HEK293 (cell line): ENCODE data around the gene ERCC2.

Experiments used
- CTCF ChIA-PET: fragments of 350-600 bp; formaldehyde crosslinking; extraction: SDS; loops from one replicate; lab custom pipeline; 2021; ENCODE audit warnings: antibody characterized with exemption; lab: Yijun Ruan, JAX
- POLR2A ChIA-PET: fragments of 300-600 bp; formaldehyde crosslinking; extraction: SDS; loops from one replicate; lab custom pipeline; 2020; ENCODE audit warnings: antibody characterized with exemption, inconsistent platforms; lab: Yijun Ruan, JAX
- H3K27ac ChIP-seq: fragments of 200-500 bp; sonication (Bioruptor generic); 2 replicates; pipeline ENCODE4 v1.5.1; 2014; ENCODE audit warnings: low read depth, low read length, control low read depth, inconsistent platforms; ENCODE audit errors: extremely low read depth
- H3K36me3 ChIP-seq, 2 experiments: fragments of 200-500 bp in 1 of 2; sonication (Bioruptor generic) in 1 of 2; 1 replicate in 1 of 2; 2 replicates in 1 of 2; pipeline ENCODE4 v1.5.1; 2014 to 2017; ENCODE audit warnings: inconsistent platforms in 2 of 2, low read length in 2 of 2; ENCODE audit not compliant: control insufficient read depth in 2 of 2, insufficient read depth in 1 of 2
- H3K4me1 ChIP-seq: fragments of 200-500 bp; sonication (Bioruptor generic); 2 replicates; pipeline ENCODE4 v1.5.1; 2014; ENCODE audit warnings: mild to moderate bottlenecking, low read length, inconsistent platforms; ENCODE audit not compliant: control insufficient read depth, insufficient read depth
- H3K4me3 ChIP-seq: 2 replicates; pipeline ENCODE4 v1.5.1; 2011; ENCODE audit warnings: low read depth, mild to moderate bottlenecking, control low read depth, low read length, moderate library complexity
- H3K9me3 ChIP-seq: fragments of 200-500 bp; sonication (Bioruptor generic); 2 replicates; pipeline ENCODE4 v1.5.1; 2014; ENCODE audit warnings: low read depth, low read length, inconsistent platforms; ENCODE audit not compliant: control insufficient read depth, insufficient read depth
- KLF1 ChIP-seq: fragments of 450-650 bp; formaldehyde crosslinking; IDR thresholded peaks from 2 replicates; pipeline ENCODE4 v1.5.1; 2016; ENCODE audit warnings: missing biosample characterization, missing genetic modification characterization
- PRDM1 ChIP-seq: fragments of 450-650 bp; formaldehyde crosslinking; IDR thresholded peaks from 2 replicates; pipeline ENCODE4; 2016; ENCODE audit warnings: missing biosample characterization, missing genetic modification characterization
- REPIN1 ChIP-seq: fragments of 450-650 bp; formaldehyde crosslinking; IDR thresholded peaks from 2 replicates; pipeline ENCODE4 v1.5.1; 2017; ENCODE audit warnings: missing biosample characterization, missing genetic modification characterization, low read depth
- ZBTB7A ChIP-seq: fragments of 450-650 bp; formaldehyde crosslinking; IDR thresholded peaks from 2 replicates; pipeline ENCODE4 v1.5.1; 2016; ENCODE audit warnings: low read depth, missing biosample characterization, missing genetic modification characterization
- ZNF10 ChIP-seq: fragments of 450-650 bp; formaldehyde crosslinking; IDR thresholded peaks from 2 replicates; pipeline ENCODE4 v1.5.1; 2017; ENCODE audit warnings: missing biosample characterization, missing genetic modification characterization
- ZNF221 ChIP-seq: fragments of 450-650 bp; formaldehyde crosslinking; IDR thresholded peaks from 2 replicates; pipeline ENCODE4 v1.5.1; 2017; ENCODE audit warnings: missing biosample characterization, missing genetic modification characterization, borderline replicate concordance
- ZNF239 ChIP-seq: fragments of 450-650 bp; formaldehyde crosslinking; IDR thresholded peaks from 2 replicates; pipeline ENCODE4 v1.5.1; 2016; ENCODE audit warnings: missing biosample characterization, missing genetic modification characterization
- ZNF366 ChIP-seq: fragments of 450-650 bp; formaldehyde crosslinking; conservative IDR thresholded peaks from 2 replicates; pipeline ENCODE4 v1.5.1; 2016; ENCODE audit warnings: missing biosample characterization, missing genetic modification characterization
- ZNF501 ChIP-seq: fragments of 450-650 bp; formaldehyde crosslinking; IDR thresholded peaks from 2 replicates; pipeline ENCODE4 v1.5.1; 2016; ENCODE audit warnings: missing biosample characterization, missing genetic modification characterization
- ZNF600 ChIP-seq: fragments of 450-650 bp; formaldehyde crosslinking; IDR thresholded peaks from 2 replicates; pipeline ENCODE4 v1.5.1; 2016; ENCODE audit warnings: missing biosample characterization, missing genetic modification characterization
- ZNF623 ChIP-seq: fragments of 450-650 bp; formaldehyde crosslinking; IDR thresholded peaks from 2 replicates; pipeline ENCODE4 v1.5.1; 2016; ENCODE audit warnings: missing biosample characterization, missing genetic modification characterization
- ZNF626 ChIP-seq: fragments of 450-650 bp; sonication (Bioruptor Pico); formaldehyde crosslinking; IDR thresholded peaks from 2 replicates; pipeline ENCODE4 v1.5.1; 2018; ENCODE audit warnings: missing biosample characterization, missing genetic modification characterization, inconsistent platforms
- ZNF658 ChIP-seq: fragments of 450-650 bp; formaldehyde crosslinking; IDR thresholded peaks from 2 replicates; pipeline ENCODE4; 2016; ENCODE audit warnings: missing biosample characterization, missing genetic modification characterization
- ZNF677 ChIP-seq: fragments of 450-650 bp; IDR thresholded peaks from 2 replicates; pipeline ENCODE4 v1.5.0; 2018; ENCODE audit warnings: missing biosample characterization, mild to moderate bottlenecking, missing genetic modification characterization, moderate library complexity
- ZNF707 ChIP-seq: fragments of 450-650 bp; formaldehyde crosslinking; IDR thresholded peaks from 2 replicates; pipeline ENCODE4 v1.5.1; 2016; ENCODE audit warnings: missing biosample characterization, missing genetic modification characterization
- ZNF777 ChIP-seq: fragments of 450-650 bp; formaldehyde crosslinking; IDR thresholded peaks from 2 replicates; pipeline ENCODE4 v1.5.1; 2017; ENCODE audit warnings: missing biosample characterization, missing genetic modification characterization, borderline replicate concordance
- ZNF785 ChIP-seq: fragments of 450-650 bp; formaldehyde crosslinking; IDR thresholded peaks from 2 replicates; pipeline ENCODE4 v1.5.1; 2016; ENCODE audit warnings: missing biosample characterization, missing genetic modification characterization
- TF ChIP-seq, protein P1 (sequence below): fragments of 450-650 bp; formaldehyde crosslinking; optimal IDR thresholded peaks from 2 replicates; pipeline ENCODE3; 2016; ENCODE audit warnings: missing biosample characterization, mild to moderate bottlenecking, missing genetic modification characterization
- TF ChIP-seq, protein P2 (sequence below): fragments of 450-650 bp; formaldehyde crosslinking; IDR thresholded peaks from 2 replicates; pipeline ENCODE4 v1.5.1; 2016; ENCODE audit warnings: missing biosample characterization, missing genetic modification characterization
- TF ChIP-seq, protein P3 (sequence below): fragments of 450-650 bp; formaldehyde crosslinking; IDR thresholded peaks from 2 replicates; pipeline ENCODE4 v1.5.1; 2017; ENCODE audit warnings: missing biosample characterization, missing genetic modification characterization
- TF ChIP-seq, protein P4 (sequence below): fragments of 450-650 bp; formaldehyde crosslinking; IDR thresholded peaks from 2 replicates; pipeline ENCODE4 v1.5.1; 2016; ENCODE audit warnings: missing biosample characterization, missing genetic modification characterization, borderline replicate concordance
- TF ChIP-seq, protein P5 (sequence below): fragments of 450-650 bp; formaldehyde crosslinking; IDR thresholded peaks from 2 replicates; pipeline ENCODE4 v1.5.1; 2016; ENCODE audit warnings: missing biosample characterization, missing genetic modification characterization
- TF ChIP-seq, protein P6 (sequence below): fragments of 450-650 bp; formaldehyde crosslinking; IDR thresholded peaks from 2 replicates; pipeline ENCODE4 v1.5.1; 2017; ENCODE audit warnings: missing biosample characterization, missing genetic modification characterization

The ERCC2 gene

DNA sequence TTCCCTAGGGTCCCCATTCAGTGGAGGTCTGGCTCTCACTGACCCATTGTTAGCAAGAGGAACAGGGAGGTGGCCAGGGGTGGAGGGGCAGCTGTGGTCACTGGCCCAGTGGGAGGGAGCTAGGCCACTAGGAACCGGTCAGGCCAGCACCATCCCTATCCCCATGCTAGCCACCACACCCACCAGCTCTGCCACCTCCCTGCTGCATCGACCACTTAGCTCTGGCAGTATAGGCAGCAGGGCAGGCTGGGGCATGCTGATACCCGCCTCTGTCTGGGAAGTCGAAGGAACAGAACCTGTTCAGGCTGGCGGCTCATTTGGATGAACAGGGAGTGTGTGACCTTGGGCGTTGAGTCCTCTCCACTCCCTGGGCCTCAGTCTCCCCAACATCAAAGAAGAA, 29.8 kb upstream of the ERCC2 start:
- ChIA-PET CTCF (interaction anchor here (0.7 to 4.6 kb wide), 7 partner anchors 23 to 353 kb away, joined by 3 to 42 read pairs (median 6); partner anchors contain the start of gene FOSB), POLR2A (interaction anchor here (0.5 kb wide), 1 partner anchor 24 kb away, joined by 4 read pairs; no protein-coding TSS in a partner anchor)
- no peaks in the 10 kb centered on the region; a peak in 1 of 3 replicates for H3K36me3 ChIP-seq

DNA sequence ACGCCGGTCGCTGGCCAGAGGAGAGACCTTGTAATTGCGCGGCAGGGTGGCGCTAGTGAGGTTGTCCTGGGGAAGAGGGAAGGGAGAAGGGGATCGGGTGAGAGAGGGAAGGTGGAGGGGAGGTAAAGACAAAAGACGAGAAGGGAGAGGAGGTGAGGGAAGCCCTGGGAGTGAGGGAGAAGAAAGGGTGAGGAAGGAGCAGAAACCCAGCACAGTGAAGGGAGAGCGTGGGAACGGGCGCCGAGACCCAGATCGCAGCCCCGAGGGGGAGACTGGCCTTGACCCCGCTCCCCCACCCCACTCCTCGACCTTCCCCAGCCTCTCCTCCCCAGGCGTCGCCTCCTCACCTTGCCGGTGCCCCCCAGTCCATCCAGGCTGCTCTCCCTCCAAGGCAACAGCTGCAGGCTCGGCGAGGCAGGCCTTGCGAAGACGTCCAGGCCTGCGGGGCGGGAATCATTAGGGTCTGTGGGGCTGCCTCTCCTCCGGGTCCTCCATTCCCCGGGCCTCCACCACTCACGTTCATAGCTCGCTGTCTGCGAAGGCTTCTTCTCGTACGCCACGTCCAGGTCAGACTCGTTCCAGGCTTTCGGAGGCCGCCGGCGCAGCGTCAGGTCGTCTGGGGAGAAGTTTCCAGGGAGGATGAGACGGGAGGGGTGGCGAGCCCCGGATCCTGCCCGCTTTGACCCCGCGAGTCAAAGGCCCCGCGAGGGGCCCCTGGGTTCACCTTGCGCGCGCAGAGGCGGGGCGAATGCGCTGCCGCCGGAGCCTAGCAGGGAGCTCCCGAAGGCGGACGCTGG, 25.6 kb upstream of the ERCC2 start:
- H3K9me3 ChIP-seq, result no peaks in the 10 kb centered on the region
- ChIA-PET CTCF (interaction anchor here (0.7 kb wide), 1 partner anchor 250 kb away, joined by 3 read pairs; no protein-coding TSS in a partner anchor), POLR2A (no interaction called here)
- TF ChIP-seq ZNF626 (tag by site-specific recombination) (no peak), ZNF623 (no peak), ZNF777 (tag by site-specific recombination) (no peak), ZNF366 (tag by site-specific recombination) (peak; percentile 52), ZBTB7A (no peak), ZNF10 (tag by site-specific recombination) (no peak), REPIN1 (tag by site-specific recombination) (no peak), ZNF239 (no peak), ZNF600 (no peak), ZNF221 (tag by site-specific recombination) (no peak), PRDM1 (tag by site-specific recombination) (peak; percentile 63; the same call in 1 of the 2 replicates), ZNF707 (tag by site-specific recombination) (no peak), KLF1 (no peak), ZNF501 (tag by site-specific recombination) (no peak)
- TF ChIP-seq, protein P1, sequence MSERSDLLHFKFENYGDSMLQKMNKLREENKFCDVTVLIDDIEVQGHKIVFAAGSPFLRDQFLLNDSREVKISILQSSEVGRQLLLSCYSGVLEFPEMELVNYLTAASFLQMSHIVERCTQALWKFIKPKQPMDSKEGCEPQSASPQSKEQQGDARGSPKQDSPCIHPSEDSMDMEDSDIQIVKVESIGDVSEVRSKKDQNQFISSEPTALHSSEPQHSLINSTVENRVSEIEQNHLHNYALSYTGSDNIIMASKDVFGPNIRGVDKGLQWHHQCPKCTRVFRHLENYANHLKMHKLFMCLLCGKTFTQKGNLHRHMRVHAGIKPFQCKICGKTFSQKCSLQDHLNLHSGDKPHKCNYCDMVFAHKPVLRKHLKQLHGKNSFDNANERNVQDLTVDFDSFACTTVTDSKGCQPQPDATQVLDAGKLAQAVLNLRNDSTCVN (tag by site-specific recombination), result no peak
- TF ChIP-seq, protein P2, sequence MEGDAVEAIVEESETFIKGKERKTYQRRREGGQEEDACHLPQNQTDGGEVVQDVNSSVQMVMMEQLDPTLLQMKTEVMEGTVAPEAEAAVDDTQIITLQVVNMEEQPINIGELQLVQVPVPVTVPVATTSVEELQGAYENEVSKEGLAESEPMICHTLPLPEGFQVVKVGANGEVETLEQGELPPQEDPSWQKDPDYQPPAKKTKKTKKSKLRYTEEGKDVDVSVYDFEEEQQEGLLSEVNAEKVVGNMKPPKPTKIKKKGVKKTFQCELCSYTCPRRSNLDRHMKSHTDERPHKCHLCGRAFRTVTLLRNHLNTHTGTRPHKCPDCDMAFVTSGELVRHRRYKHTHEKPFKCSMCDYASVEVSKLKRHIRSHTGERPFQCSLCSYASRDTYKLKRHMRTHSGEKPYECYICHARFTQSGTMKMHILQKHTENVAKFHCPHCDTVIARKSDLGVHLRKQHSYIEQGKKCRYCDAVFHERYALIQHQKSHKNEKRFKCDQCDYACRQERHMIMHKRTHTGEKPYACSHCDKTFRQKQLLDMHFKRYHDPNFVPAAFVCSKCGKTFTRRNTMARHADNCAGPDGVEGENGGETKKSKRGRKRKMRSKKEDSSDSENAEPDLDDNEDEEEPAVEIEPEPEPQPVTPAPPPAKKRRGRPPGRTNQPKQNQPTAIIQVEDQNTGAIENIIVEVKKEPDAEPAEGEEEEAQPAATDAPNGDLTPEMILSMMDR, result 0 out of 2 replicates have a peak, but pooled peaks have one; percentile 16
- TF ChIP-seq, protein P3, sequence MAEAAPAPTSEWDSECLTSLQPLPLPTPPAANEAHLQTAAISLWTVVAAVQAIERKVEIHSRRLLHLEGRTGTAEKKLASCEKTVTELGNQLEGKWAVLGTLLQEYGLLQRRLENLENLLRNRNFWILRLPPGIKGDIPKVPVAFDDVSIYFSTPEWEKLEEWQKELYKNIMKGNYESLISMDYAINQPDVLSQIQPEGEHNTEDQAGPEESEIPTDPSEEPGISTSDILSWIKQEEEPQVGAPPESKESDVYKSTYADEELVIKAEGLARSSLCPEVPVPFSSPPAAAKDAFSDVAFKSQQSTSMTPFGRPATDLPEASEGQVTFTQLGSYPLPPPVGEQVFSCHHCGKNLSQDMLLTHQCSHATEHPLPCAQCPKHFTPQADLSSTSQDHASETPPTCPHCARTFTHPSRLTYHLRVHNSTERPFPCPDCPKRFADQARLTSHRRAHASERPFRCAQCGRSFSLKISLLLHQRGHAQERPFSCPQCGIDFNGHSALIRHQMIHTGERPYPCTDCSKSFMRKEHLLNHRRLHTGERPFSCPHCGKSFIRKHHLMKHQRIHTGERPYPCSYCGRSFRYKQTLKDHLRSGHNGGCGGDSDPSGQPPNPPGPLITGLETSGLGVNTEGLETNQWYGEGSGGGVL, result 0 out of 2 replicates have a peak, but pooled peaks have one; percentile 10
- TF ChIP-seq, protein P4, sequence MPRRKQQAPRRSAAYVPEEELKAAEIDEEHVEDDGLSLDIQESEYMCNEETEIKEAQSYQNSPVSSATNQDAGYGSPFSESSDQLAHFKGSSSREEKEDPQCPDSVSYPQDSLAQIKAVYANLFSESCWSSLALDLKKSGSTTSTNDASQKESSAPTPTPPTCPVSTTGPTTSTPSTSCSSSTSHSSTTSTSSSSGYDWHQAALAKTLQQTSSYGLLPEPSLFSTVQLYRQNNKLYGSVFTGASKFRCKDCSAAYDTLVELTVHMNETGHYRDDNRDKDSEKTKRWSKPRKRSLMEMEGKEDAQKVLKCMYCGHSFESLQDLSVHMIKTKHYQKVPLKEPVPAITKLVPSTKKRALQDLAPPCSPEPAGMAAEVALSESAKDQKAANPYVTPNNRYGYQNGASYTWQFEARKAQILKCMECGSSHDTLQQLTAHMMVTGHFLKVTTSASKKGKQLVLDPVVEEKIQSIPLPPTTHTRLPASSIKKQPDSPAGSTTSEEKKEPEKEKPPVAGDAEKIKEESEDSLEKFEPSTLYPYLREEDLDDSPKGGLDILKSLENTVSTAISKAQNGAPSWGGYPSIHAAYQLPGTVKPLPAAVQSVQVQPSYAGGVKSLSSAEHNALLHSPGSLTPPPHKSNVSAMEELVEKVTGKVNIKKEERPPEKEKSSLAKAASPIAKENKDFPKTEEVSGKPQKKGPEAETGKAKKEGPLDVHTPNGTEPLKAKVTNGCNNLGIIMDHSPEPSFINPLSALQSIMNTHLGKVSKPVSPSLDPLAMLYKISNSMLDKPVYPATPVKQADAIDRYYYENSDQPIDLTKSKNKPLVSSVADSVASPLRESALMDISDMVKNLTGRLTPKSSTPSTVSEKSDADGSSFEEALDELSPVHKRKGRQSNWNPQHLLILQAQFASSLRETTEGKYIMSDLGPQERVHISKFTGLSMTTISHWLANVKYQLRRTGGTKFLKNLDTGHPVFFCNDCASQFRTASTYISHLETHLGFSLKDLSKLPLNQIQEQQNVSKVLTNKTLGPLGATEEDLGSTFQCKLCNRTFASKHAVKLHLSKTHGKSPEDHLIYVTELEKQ (tag by site-specific recombination), result no peak
- TF ChIP-seq, protein P5, sequence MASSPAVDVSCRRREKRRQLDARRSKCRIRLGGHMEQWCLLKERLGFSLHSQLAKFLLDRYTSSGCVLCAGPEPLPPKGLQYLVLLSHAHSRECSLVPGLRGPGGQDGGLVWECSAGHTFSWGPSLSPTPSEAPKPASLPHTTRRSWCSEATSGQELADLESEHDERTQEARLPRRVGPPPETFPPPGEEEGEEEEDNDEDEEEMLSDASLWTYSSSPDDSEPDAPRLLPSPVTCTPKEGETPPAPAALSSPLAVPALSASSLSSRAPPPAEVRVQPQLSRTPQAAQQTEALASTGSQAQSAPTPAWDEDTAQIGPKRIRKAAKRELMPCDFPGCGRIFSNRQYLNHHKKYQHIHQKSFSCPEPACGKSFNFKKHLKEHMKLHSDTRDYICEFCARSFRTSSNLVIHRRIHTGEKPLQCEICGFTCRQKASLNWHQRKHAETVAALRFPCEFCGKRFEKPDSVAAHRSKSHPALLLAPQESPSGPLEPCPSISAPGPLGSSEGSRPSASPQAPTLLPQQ (tag by site-specific recombination), result no peak

More for the DNA sequence above, 29.8 kb upstream of the ERCC2 start:
- no peak overlapping the region for H3K4me3 ChIP-seq
- no peaks in the 10 kb centered on the region for H3K9me3 ChIP-seq
- 0 out of 2 replicates have a peak, but pooled peaks cover 3% of the 10 kb centered on the region for H3K4me1 ChIP-seq
- H3K27ac ChIP-seq, result no peak overlapping the region
- TF ChIP-seq, protein P6, sequence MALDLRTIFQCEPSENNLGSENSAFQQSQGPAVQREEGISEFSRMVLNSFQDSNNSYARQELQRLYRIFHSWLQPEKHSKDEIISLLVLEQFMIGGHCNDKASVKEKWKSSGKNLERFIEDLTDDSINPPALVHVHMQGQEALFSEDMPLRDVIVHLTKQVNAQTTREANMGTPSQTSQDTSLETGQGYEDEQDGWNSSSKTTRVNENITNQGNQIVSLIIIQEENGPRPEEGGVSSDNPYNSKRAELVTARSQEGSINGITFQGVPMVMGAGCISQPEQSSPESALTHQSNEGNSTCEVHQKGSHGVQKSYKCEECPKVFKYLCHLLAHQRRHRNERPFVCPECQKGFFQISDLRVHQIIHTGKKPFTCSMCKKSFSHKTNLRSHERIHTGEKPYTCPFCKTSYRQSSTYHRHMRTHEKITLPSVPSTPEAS (tag by site-specific recombination), result no peak
- TF ChIP-seq KLF1, result peak; percentile 32; the same call in 1 of the 2 replicates
- no peak for TF ChIP-seq ZNF785 (tag by site-specific recombination)
- no peak for TF ChIP-seq ZNF677 (tag by site-specific recombination)
- no peak for TF ChIP-seq ZNF658 (tag by site-specific recombination)

More for the DNA sequence above, 25.6 kb upstream of the ERCC2 start:
- no peak overlapping the region for H3K4me3 ChIP-seq
- H3K27ac ChIP-seq, result no peak overlapping the region
- H3K36me3 ChIP-seq, result no peaks in the 10 kb centered on the region; a peak in 1 of 3 replicates
- no peaks in the 10 kb centered on the region for H3K4me1 ChIP-seq
